ENCODE results near the gene NCEH1.

Gene NCEH1

GRCh38 chr3:172690936-172691335 lies 19.9 kb downstream of the NCEH1 start:
- TF ChIP-seq ZNF565 (CRISPR knock-in tag; conservative IDR thresholded peaks at IDR 0.05; ENCODE audit: low read depth) (no peak), CREB5 (CRISPR knock-in tag; IDR thresholded peaks at IDR 0.05; ENCODE audit: low read depth) (no peak), SNAI2 (CRISPR knock-in tag; IDR thresholded peaks at IDR 0.05) (no peak), BACH2 (CRISPR knock-in tag; IDR thresholded peaks at IDR 0.05; ENCODE audit: borderline replicate concordance) (no peak), OSR1 (CRISPR knock-in tag; IDR thresholded peaks at IDR 0.05) (no peak), ZC3H10 (CRISPR knock-in tag; IDR thresholded peaks at IDR 0.05) (no peak), ESRRG (CRISPR knock-in tag; IDR thresholded peaks at IDR 0.05) (no peak), ARNTL (CRISPR knock-in tag; IDR thresholded peaks at IDR 0.05; ENCODE audit: borderline replicate concordance, low read depth) (no peak), ZNF8 (CRISPR knock-in tag; IDR thresholded peaks at IDR 0.05) (no peak), RARB (CRISPR knock-in tag; IDR thresholded peaks at IDR 0.05) (no peak), ZNF70 (CRISPR knock-in tag; IDR thresholded peaks at IDR 0.05) (no peak)
- no peak for ATAC-seq

- no peak for ATAC-seq
- no peak for TF ChIP-seq ZNF8 (CRISPR knock-in tag; IDR thresholded peaks at IDR 0.05)
- TF ChIP-seq ZFP3 (CRISPR knock-in tag; IDR thresholded peaks at IDR 0.05), result no peak
- TF ChIP-seq CREB5 (CRISPR knock-in tag; IDR thresholded peaks at IDR 0.05; ENCODE audit: low read depth), result no peak
- TF ChIP-seq RARB (CRISPR knock-in tag; IDR thresholded peaks at IDR 0.05), result no peak
- TF ChIP-seq PPARA (CRISPR knock-in tag; IDR thresholded peaks at IDR 0.05; ENCODE audit: borderline replicate concordance), result no peak
- no peak for TF ChIP-seq TSHZ2 (CRISPR knock-in tag; IDR thresholded peaks at IDR 0.05)
- no peak for TF ChIP-seq ZNF565 (CRISPR knock-in tag; conservative IDR thresholded peaks at IDR 0.05; ENCODE audit: low read depth)
- no peak for TF ChIP-seq BACH2 (CRISPR knock-in tag; IDR thresholded peaks at IDR 0.05; ENCODE audit: borderline replicate concordance)
- no peak for TF ChIP-seq TOX (CRISPR knock-in tag; IDR thresholded peaks at IDR 0.05; ENCODE audit: borderline replicate concordance)
- no peak for TF ChIP-seq POU6F1 (CRISPR knock-in tag; IDR thresholded peaks at IDR 0.05; ENCODE audit: borderline replicate concordance, low read depth)
- TF ChIP-seq SNAI2 (CRISPR knock-in tag; IDR thresholded peaks at IDR 0.05), result no peak
- no peak for TF ChIP-seq ARNTL (CRISPR knock-in tag; IDR thresholded peaks at IDR 0.05; ENCODE audit: borderline replicate concordance, low read depth)
- no peak for TF ChIP-seq ZNF70 (CRISPR knock-in tag; IDR thresholded peaks at IDR 0.05)
- TF ChIP-seq ESRRG (CRISPR knock-in tag; IDR thresholded peaks at IDR 0.05), result no peak
Measured at GRCh38 chr3:172688588-172688987, 22.3 kb downstream of the NCEH1 start.

- no peak for ATAC-seq
- TF ChIP-seq CSDC2 (CRISPR knock-in tag; IDR thresholded peaks at IDR 0.05) (no peak), ISL1 (CRISPR knock-in tag; IDR thresholded peaks at IDR 0.05) (no peak), PPARA (CRISPR knock-in tag; IDR thresholded peaks at IDR 0.05; ENCODE audit: borderline replicate concordance) (no peak)
Measured at GRCh38 chr3:172687501-172687900, 23.4 kb downstream of the NCEH1 start.

GRCh38 chr3:172685331-172686214 lies 25.3 kb downstream of the NCEH1 start:
- TF ChIP-seq ZNF565 (CRISPR knock-in tag; conservative IDR thresholded peaks at IDR 0.05; ENCODE audit: low read depth) (no peak), SNAI2 (CRISPR knock-in tag; IDR thresholded peaks at IDR 0.05) (no peak), CSRNP3 (CRISPR knock-in tag; IDR thresholded peaks at IDR 0.05) (no peak), ZNF8 (CRISPR knock-in tag; IDR thresholded peaks at IDR 0.05) (no peak), TOX (CRISPR knock-in tag; IDR thresholded peaks at IDR 0.05; ENCODE audit: borderline replicate concordance) (no peak), PPARA (CRISPR knock-in tag; IDR thresholded peaks at IDR 0.05; ENCODE audit: borderline replicate concordance) (no peak), OSR1 (CRISPR knock-in tag; IDR thresholded peaks at IDR 0.05) (no peak), CREB5 (CRISPR knock-in tag; IDR thresholded peaks at IDR 0.05; ENCODE audit: low read depth) (no peak)
- peak; percentile 61 for ATAC-seq

Measured in SK-N-SH treated with all-trans-retinoic acid at 6 μM for 48 hours (cell line).